Urinary bladder (tissue), 4 donors: ENCODE measurements around the gene AFDN. TPM values are rescaled to one million over a fixed set of nuclear protein-coding genes. Genes with fewer than 3 reads are reported as not detected.
A peak's percentile ranks its signal among the peaks of the same experiment; 100 is the strongest.

Experiments used
- DNase-seq: peaks from one replicate; pipeline ENCODE4 v3.0.0-alpha.2; 2015; ENCODE audit errors: extremely low spot score
- H3K27ac ChIP-seq: one replicate; pipeline ENCODE4 v1.5.1; 2013; ENCODE audit warnings: low read depth, mild to moderate bottlenecking, moderate library complexity
- H3K36me3 ChIP-seq: one replicate; pipeline ENCODE4 v1.6.1; 2013; ENCODE audit warnings: mild to moderate bottlenecking, moderate library complexity; ENCODE audit not compliant: insufficient read depth
- H3K4me1 ChIP-seq: one replicate; pipeline ENCODE4 v1.6.1; 2013; ENCODE audit warnings: mild to moderate bottlenecking, moderate library complexity; ENCODE audit not compliant: insufficient read depth
- H3K4me3 ChIP-seq: one replicate; pipeline ENCODE4 v1.5.1; 2013; ENCODE audit warnings: low read depth, low read length
- WGBS: extraction: QIAGEN DNeasy Blood & Tissue Kit; methylation state at CpG from one replicate; pipeline ENCODE4 v1.1.7; 2013; 5-methylcytosine and 5-hydroxymethylcytosine counted together
- polyA plus RNA-seq: library from polyadenylated mRNA; stranded (reverse); fragments of 200-250 nt; gene quantifications from one replicate; pipeline ENCODE4 v1.2.3, GENCODE V29; 2013
- total RNA-seq: library from RNA; depleted of rRNA; stranded (reverse); fragments of >200 nt; gene quantifications from one replicate; pipeline ENCODE4 v1.2.3, GENCODE V29; 2014
- donor health status: healthy with polysubstance abuse.
- donor health status: healthy.

The AFDN gene, protein sequence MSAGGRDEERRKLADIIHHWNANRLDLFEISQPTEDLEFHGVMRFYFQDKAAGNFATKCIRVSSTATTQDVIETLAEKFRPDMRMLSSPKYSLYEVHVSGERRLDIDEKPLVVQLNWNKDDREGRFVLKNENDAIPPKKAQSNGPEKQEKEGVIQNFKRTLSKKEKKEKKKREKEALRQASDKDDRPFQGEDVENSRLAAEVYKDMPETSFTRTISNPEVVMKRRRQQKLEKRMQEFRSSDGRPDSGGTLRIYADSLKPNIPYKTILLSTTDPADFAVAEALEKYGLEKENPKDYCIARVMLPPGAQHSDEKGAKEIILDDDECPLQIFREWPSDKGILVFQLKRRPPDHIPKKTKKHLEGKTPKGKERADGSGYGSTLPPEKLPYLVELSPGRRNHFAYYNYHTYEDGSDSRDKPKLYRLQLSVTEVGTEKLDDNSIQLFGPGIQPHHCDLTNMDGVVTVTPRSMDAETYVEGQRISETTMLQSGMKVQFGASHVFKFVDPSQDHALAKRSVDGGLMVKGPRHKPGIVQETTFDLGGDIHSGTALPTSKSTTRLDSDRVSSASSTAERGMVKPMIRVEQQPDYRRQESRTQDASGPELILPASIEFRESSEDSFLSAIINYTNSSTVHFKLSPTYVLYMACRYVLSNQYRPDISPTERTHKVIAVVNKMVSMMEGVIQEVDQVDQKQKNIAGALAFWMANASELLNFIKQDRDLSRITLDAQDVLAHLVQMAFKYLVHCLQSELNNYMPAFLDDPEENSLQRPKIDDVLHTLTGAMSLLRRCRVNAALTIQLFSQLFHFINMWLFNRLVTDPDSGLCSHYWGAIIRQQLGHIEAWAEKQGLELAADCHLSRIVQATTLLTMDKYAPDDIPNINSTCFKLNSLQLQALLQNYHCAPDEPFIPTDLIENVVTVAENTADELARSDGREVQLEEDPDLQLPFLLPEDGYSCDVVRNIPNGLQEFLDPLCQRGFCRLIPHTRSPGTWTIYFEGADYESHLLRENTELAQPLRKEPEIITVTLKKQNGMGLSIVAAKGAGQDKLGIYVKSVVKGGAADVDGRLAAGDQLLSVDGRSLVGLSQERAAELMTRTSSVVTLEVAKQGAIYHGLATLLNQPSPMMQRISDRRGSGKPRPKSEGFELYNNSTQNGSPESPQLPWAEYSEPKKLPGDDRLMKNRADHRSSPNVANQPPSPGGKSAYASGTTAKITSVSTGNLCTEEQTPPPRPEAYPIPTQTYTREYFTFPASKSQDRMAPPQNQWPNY (N-terminal part only)
- total RNA-seq, result 177 TPM
- polyA plus RNA-seq, result 29.6 TPM

DNA sequence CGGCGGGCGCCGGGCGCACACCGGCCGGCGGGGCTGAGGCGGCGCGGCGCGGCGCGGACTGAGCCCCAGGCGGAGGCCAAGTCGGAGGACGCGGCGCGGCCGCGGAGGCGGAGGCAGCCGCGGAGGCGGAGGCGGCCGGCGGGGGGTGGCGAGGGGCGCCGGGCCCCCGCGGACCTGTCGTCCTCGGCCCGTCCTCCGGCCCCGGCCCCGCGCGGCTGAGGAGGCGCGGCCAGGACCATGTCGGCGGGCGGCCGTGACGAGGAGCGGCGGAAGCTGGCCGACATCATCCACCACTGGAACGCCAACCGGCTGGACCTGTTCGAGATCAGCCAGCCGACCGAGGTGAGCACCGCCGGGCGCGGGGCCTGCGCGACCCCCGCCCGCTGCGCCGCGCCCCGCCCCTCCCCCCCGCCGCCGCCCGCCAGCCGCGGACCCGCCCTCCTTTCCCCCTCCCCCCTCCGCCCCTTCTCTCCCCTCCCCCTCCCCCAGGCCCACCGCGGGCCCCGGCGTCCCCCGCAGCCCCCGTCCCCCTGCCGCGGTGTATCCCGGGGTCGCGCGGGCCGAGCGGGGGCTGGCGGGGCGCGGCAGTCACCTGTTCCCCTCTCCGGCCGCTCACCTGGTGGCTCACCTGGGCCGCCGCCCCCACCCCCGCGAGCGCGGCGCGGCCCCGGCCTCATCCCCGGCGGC, at the start of gene AFDN:
Gene AFDN, plus strand, starts transcription at position 16 of the 687 bp plus-strand sequence. Its CDS starts 222 bp downstream, at position 238.
- Histone ChIP-seq H3K27ac (peak within 1 kb of the TSS; percentile 28), H3K36me3 (no peaks in the 10 kb centered on the region), H3K4me3 (peak within 1 kb of the TSS; percentile 100), H3K4me1 (no peaks in the 10 kb centered on the region)
- under 1% methylated on average over 83 of the region's 108 CpGs for WGBS
- DNase-seq, result no peak

DNA sequence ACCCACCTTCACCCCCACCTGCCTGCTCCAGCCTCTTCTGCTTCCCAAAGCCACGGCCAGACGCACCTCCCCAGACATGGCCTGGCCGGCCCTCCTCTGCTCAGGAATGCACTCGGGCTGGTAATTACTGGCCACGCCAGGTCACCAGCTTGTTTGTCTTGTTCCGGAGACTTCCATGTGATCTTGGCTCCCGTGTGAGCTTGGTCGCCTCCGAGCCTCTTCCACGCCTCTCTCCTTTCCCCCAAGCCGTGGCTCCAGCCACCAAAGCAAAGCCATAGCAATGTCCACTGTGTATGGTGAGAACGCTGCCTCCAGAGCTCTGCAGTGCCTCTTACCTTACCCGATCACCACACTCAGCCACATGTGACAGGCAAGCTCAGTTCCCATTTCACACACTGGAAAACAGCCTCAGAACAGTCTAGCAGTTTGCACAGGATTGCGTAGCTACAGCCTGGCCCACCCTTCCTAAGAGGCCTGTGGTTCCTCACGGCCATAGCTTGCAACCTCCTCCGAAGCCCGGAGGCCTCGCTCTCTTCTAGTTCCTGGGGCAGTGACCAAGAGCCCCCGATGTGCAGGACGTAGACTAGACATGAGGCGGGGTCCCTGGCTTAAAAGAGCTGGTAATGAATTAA, 48.1 kb upstream of the AFDN start:
- Histone ChIP-seq H3K4me3 (no peak overlapping the region), H3K4me1 (no peaks in the 10 kb centered on the region), H3K27ac (no peak overlapping the region), H3K36me3 (no peaks in the 10 kb centered on the region)
- WGBS, result 89% methylated on average over 21 of the region's 21 CpGs
- DNase-seq, result no peak

DNA sequence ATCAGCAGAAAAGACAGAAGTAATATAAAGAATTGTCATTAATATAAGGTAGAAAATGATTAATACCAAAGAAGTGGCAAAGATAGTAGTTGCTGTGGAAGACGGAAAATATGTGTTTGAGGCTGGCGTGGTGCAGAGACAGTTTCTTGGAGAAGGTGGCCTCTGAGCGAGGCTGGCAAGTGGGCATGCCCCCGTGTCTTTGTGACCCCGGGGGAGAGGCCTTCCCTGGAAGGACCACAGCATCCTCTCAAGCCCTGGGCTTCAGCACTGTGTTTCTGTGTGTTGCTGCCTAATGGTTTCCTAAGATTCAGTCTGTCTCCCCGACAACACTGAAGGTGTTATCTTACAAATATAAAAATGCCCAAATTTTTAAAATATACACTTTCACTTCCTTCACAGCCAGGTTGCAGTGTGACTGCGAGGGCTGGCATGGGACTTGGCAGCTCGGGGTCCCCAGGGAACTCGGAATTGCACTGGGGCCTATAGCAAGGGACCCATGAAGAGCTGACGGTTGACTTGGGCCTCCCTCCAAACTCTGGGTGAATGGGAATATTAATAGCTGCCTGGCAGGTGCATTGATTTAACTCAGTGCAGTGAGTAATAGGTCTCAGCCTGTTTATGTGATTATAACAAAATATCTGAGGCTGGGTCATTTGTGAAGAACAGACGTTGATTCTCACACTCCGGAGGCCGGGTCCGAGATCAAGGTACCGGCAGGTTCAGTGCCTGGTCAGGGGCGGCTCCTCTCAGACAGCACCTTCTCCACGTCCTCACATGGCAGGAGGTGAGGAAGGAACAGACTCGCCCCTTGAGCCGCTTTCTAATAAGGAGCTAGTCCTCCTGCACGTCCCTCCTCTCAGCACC, 47.4 kb upstream of the AFDN start:
- no peaks in the 10 kb centered on the region for H3K4me1 ChIP-seq
- no peaks in the 10 kb centered on the region for H3K36me3 ChIP-seq
- no peak for DNase-seq
- no peak overlapping the region for H3K4me3 ChIP-seq
- H3K27ac ChIP-seq, result no peak overlapping the region
- 92% methylated on average over 20 of the region's 20 CpGs for WGBS

DNA sequence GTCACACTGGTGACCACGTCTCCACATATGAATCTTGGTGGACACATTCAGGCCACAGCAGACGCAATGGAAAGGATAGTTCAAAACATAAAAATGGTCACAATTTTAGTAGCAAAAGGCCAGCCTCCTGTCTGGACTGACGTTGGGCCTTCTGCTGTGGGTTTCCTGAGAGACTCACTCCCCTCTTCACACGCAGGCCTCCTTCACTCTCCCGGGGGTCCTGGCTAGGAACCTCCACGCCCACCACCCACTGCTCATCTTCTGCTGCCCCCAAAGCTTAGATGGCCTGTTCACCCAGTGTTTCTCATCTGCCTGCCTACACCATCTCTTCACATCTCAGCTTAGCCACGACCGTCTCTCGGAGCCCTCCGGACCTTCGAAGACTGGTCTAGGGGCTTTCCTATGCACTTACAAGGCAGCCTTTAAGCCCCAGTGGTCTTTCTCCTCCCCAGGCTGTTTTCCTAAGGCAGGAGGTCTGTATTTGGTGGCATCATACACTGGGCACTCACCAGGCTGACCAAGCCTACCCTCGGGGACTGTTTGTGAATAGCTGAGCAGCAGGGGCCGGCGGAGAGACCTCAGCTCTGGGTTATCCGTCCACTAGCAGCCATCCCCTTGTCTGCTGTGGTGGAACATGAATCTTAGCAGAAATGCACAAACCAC, 46.6 kb upstream of the AFDN start:
- H3K4me3 ChIP-seq, result no peak overlapping the region
- no peak overlapping the region for H3K27ac ChIP-seq
- WGBS, result 89% methylated on average over 15 of the region's 15 CpGs
- no peaks in the 10 kb centered on the region for H3K4me1 ChIP-seq
- no peaks in the 10 kb centered on the region for H3K36me3 ChIP-seq
- DNase-seq, result no peak

DNA sequence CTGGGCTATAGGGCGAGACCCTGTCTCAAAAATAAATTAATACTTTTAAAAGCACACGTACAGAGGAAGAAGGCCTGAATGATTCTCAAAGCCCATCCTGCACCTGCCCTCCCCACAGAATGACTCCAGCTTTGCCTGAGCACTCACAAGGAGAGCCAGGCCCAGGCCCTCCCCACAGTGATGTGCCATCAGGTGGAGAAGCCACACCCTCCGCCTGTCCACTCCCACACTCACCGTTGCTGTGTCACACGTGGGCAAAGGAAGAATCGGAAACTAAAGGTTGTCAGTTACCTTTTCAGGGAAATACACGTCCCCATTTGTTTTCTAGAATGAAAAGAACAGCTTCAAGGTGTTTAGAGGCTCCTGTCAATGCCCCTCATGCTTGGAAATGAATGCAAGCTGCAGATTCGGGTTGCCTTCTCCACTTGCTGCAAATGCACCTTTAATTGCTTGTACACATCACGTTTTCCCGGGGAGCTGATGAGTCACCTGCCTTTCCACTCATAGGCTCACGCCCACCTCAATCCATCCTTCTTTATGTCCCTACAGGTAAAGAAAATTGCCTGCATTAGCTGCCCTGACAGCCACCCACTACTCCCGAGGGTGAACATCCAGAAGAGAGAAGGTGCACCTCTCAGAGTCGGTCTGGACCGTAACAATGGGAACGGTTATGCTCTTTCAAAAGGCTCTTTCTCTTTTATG, 45.5 kb upstream of the AFDN start:
- no peaks in the 10 kb centered on the region for H3K4me1 ChIP-seq
- H3K27ac ChIP-seq, result no peak overlapping the region
- DNase-seq, result no peak
- no peak overlapping the region for H3K4me3 ChIP-seq
- 82% methylated on average over 15 of the region's 15 CpGs for WGBS
- no peaks in the 10 kb centered on the region for H3K36me3 ChIP-seq

DNA sequence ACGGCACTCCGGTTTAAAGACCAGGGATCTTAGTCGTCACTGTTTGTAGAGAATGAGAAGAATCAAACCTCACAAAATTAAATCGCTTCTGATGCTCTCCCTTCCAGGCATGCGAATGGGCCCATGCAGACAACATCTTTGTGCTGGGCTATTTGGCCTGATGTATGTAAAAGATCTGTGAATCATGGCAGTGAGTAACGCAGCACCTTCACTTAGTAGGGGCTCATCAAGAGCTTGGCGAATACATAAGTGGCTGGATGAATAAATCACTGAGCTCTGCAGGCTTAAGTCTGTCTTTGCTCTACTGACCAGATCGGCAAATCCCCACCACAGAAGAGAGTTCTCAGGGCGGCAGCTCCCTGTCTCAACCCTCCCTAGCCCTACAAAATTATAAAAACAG, 44.8 kb upstream of the AFDN start:
- WGBS, result 96% methylated on average over 9 of the region's 9 CpGs
- DNase-seq, result no peak
- H3K4me3 ChIP-seq, result no peak overlapping the region
- H3K36me3 ChIP-seq, result no peaks in the 10 kb centered on the region
- no peaks in the 10 kb centered on the region for H3K4me1 ChIP-seq
- H3K27ac ChIP-seq, result no peak overlapping the region

DNA sequence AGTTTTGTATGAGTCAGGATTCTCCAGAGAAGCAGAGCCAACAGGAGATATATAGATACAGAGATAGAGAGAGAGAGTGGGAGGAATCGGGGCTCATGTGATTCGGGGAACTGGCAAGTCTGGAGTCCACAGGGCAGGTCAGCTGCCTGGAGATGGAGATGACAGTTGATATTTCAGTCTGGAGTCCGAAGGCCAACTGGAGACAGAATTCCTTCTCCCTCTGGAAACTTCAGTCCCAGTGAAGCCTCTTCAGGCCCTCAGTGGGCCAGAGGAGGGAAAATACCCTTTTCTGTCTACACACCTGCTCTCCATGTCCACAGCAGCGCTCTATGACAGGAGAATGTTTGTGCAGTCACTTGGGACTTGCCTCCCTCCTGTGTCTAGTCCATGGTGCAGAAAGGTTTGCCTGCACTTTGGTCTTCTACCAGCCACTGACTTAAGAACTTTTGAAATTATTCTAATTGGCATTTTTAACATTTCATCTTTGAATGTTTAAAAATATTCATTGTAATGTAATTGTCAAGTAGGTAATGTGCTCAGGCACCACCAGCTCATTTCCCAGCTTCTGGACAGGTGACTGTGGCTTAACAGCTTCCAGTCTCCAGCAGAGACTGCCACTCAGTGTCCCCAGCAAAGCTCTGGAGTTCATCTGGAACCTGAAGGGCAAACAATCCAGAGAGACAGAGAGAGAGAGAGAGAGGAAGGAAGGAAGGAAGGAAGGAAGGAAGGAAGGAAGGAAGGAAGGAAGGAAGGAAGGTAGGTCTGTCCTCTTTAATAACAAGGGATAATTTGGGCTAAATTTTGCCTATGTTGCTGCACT, 43.8 kb upstream of the AFDN start:
- DNase-seq, result no peak
- WGBS, result 95% methylated on average over 4 of the region's 4 CpGs
- Histone ChIP-seq H3K27ac (no peak overlapping the region), H3K4me3 (no peak overlapping the region), H3K36me3 (no peaks in the 10 kb centered on the region), H3K4me1 (no peaks in the 10 kb centered on the region)

DNA sequence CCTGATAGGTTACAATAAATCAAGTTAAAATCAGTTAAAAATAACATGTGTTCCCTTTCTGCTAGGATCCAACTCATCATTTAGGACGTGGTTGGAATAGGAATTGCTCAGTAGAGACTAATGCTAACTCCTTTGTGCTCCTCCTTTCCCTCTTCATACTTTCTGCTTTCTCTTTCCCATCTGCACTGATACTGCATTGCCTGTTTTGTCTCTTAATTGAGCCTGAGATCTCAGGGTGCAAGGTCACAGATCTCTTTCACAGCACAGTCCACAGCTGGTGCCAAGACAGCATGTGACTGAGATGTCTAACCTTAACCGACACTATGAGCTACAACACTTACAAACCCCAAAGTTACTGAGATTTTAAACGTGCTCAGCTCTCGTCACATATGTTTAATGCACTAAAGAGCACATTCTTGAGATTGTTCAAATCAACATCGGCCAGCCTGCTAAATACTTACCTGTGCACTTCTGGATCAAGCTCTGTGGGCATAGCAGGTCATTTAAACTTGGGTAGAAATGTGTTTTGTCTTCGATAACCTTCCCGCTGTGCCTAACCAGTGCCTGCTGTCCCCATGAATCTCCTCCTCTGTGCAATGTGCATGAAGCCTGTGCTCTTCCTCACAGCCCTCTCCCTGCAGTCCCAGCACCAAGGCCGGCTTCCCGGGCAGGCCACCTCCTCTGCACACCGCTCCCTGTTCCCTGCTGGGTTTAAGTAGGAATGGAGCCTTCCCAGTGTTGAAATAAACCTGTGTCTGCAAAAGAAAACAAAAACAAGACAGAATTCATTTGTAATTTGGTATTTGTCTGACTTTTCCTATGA, 39.6 kb upstream of the AFDN start:
- 78% methylated on average over 10 of the region's 10 CpGs for WGBS
- Histone ChIP-seq H3K4me3 (no peak overlapping the region), H3K4me1 (no peaks in the 10 kb centered on the region), H3K27ac (no peak overlapping the region), H3K36me3 (no peaks in the 10 kb centered on the region)
- no peak for DNase-seq

DNA sequence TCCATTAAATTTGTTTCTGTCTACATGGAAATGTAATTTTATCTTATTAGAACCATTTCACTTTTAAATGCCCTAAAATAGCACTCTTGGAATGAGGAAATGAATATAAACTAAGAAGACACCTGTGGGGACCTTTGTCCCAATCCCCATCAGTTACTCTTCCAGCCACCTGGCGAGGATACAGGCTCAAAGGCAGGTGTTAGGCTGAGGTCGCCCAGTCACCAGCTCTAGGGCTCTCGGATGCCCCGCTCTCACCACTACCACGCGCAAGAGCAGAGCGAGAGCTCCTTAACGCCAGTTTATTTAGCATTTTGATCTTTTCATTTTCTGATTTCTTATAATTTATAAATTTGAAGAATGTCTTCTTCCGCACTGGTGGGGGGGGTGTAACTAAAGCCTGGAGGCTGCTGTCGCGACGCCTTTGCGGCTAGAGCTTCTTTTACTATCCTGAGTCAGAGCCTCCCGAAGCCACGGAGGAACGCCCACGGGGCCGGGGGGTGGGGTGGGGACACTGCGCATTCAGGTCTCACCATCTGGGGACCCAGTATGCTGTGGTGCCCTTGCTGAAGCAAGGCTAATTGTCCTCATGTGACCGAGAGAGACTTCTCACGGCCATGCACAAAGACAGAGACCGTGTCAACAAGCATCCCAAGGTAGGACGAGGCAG, 38.7 kb upstream of the AFDN start:
- Histone ChIP-seq H3K4me3 (no peak overlapping the region), H3K36me3 (no peaks in the 10 kb centered on the region), H3K4me1 (no peaks in the 10 kb centered on the region), H3K27ac (no peak overlapping the region)
- 79% methylated on average over 23 of the region's 23 CpGs for WGBS
- DNase-seq, result no peak

DNA sequence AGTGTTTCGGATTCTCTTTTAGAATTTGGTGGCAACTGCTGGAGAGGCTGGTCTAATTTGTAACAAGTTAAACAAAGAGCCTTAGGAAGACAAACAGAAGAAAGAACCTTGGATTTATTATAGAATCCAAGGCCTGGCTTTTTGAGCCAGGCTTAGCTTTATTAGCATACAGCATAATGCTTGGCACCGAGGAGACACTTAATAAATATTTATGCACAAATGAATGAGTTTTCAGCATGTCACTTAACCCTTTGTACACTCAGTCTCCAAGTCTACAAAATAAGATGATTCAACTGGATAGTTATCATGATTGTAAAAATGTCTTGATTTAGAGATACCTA, 38.2 kb upstream of the AFDN start:
- WGBS, result 41% methylated on average over 2 of the region's 2 CpGs
- H3K4me3 ChIP-seq, result no peak overlapping the region
- no peaks in the 10 kb centered on the region for H3K36me3 ChIP-seq
- H3K4me1 ChIP-seq, result no peaks in the 10 kb centered on the region
- H3K27ac ChIP-seq, result no peak overlapping the region
- no peak for DNase-seq
